B cell (primary cell): ENCODE data around the gene SPCS3.
A peak's percentile ranks its signal among the peaks of the same experiment; 100 is the strongest.

Experiments
- CTCF ChIP-seq: fragments of 200-600 bp; IDR thresholded peaks from one replicate; pipeline ENCODE4 v1.8.0; 2022; ENCODE audit warnings: antibody characterized with exemption, mild to moderate bottlenecking
- EZH2 ChIP-seq: IDR thresholded peaks from 2 replicates; pipeline ENCODE4 v1.6.1; 2012; ENCODE audit warnings: borderline replicate concordance, low read depth, mild to moderate bottlenecking, moderate library complexity, low read length; ENCODE audit not compliant: insufficient read depth, poor library complexity, severe bottlenecking

- TF ChIP-seq CTCF (peak; percentile 80), EZH2 (no peak)
These were observed 21.3 kb downstream of the SPCS3 start for GRCh38 chr4:176340871-176341685.
